Measurements from ENCODE around the gene KCTD19. TPM values are rescaled to one million over a fixed set of nuclear protein-coding genes. Genes with fewer than 3 reads are reported as not detected.

Gene KCTD19
- total RNA-seq, 4 donors from 2014 or later: under 0.01 TPM; not detected in 3

DNA sequence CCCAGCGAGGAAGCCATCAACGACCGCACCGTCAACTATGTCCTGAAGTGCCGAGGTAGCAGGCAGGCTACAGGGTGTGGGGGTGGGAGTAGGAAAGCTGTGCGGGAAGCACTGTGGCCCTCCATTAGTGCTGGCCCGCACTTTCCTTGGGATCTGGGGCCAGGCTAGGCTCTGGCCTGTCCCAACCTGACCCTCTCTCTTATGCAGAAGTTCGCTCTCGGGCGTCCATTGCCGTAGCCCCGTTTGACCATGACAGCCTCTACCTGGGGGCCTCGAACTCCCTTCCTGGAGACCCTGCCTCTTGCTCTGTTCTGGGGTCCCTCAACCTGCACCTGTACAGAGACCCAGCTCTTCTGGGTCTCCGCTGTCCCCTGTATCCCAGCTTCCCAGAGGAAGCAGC lies 38.6 kb downstream of the KCTD19 start:
- TF ChIP-seq, protein P1, sequence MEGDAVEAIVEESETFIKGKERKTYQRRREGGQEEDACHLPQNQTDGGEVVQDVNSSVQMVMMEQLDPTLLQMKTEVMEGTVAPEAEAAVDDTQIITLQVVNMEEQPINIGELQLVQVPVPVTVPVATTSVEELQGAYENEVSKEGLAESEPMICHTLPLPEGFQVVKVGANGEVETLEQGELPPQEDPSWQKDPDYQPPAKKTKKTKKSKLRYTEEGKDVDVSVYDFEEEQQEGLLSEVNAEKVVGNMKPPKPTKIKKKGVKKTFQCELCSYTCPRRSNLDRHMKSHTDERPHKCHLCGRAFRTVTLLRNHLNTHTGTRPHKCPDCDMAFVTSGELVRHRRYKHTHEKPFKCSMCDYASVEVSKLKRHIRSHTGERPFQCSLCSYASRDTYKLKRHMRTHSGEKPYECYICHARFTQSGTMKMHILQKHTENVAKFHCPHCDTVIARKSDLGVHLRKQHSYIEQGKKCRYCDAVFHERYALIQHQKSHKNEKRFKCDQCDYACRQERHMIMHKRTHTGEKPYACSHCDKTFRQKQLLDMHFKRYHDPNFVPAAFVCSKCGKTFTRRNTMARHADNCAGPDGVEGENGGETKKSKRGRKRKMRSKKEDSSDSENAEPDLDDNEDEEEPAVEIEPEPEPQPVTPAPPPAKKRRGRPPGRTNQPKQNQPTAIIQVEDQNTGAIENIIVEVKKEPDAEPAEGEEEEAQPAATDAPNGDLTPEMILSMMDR (IDR thresholded peaks at IDR 0.05; ENCODE audit: low read depth): no peak

DNA sequence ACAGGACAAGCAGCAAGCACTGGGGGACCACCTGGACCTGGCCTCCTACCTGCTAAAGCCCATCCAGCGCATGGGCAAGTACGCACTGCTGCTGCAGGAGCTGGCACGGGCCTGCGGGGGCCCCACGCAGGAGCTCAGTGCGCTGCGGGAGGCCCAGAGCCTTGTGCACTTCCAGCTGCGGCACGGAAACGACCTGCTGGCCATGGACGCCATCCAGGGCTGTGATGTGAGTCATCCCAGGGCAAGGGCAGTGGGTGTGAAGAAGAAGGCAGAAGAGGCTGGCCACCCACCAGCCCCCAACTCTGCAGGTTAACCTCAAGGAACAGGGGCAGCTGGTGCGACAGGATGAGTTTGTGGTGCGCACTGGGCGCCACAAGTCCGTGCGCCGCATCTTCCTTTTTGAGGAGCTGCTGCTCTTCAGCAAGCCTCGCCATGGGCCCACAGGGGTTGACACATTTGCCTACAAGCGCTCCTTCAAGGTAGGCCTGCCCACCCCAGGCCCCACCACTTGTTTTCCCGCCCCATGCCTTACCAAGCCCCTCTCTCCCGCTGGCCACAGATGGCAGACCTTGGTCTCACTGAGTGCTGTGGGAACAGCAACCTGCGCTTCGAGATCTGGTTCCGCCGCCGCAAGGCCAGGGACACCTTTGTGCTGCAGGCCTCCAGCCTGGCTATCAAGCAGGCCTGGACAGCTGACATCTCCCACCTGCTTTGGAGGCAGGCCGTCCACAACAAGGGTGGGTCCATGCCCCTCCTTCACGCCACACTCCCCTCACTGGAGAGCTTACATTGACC lies 39.9 kb downstream of the KCTD19 start:
- TF ChIP-seq, protein P1 (IDR thresholded peaks at IDR 0.05; ENCODE audit: low read depth): no peak

- TF ChIP-seq, protein P1 (IDR thresholded peaks at IDR 0.05; ENCODE audit: low read depth): no peak
Measured at GRCh38 chr16:67284699-67285646, 41.6 kb downstream of the KCTD19 start.

DNA sequence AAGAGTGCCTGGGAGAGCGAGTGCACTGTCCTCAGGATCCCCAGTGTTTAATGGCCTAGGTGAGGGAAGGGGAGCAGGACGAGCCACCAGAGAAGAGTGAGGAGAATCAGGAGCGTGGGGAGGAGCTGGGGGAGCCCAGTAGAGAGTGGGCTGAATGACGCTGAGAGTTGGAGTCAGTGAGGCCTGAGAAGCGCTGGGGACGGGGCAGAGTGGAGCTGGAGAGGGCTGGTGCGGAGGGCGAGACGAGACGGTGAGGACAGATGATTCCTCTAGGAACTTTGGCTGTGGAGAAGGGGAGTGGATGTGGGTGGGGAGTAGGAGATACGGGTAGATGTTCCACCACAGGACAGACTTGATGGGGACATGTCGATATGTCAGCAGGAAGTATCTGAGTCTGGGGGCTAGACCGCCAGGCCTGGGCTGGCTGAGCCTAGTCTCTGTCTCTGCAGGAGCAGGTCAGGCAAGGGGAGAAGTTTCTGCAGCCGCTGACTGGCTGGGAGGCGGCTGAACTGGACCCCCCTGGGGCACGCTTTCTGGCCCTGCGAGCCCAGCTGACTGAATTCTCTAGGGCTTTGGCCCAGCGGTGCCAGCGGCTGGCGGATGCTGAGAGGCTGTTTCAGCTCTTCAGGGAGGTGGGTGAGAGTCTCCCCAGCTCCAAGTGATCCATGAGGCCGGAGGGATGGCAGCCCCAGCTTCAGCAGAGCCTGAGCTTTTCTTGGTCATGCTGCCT lies 42.5 kb downstream of the KCTD19 start:
- TF ChIP-seq, protein P1 (IDR thresholded peaks at IDR 0.05; ENCODE audit: low read depth): no peak

DNA sequence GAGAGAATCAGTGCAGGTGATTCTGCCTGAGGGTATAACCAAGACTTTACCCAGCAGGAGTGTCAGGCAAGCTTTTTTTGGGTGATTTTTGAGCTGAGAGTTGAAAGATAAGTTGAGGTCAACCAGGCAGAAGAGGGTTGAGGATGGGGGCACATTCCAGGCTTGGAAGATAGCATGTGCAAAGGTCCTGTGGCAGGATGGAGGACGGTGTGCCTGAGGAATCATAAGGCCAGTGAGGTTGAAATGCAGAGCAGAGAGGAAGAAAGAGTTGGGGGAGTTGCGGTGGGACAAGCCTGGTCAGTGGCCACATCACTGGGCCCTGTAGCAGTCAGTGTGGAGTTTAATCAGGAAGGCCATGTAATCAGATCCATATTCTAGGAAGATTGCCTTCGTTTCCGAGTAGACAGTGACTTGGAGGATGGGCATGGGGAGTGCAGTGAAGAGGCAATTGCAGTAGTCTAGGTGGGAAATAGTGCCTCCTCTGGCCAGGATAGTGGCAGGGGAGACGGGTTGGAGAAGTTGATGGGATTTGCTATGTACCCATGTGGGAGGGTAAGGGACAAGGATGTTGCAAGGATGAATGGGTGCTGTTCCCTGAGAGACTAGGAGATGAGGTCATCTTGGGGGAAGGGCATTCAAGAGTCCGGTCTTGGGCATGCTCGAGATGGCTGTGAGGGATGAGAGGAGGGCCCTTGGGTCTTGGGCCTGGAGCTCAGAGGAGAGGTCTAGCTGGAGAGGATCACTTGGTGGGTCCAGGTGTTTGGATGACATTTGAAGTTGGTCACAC lies 43.3 kb downstream of the KCTD19 start:
- TF ChIP-seq, protein P1 (IDR thresholded peaks at IDR 0.05; ENCODE audit: low read depth): no peak

DNA sequence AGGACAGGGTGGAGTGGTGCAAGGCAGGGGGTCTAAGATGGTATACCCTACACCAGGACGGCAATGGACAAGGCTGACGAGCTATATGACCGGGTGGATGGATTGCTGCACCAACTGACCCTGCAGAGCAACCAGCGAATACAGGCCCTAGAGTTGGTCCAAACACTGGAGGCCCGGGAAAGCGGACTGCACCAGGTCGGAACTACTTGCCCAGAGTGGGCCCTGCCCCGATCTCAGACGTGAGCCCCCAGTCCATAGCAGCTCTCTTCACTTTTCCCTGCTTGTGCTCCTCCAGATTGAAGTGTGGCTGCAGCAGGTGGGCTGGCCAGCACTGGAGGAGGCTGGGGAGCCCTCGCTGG lies 44.1 kb downstream of the KCTD19 start:
- TF ChIP-seq, protein P1 (IDR thresholded peaks at IDR 0.05; ENCODE audit: low read depth): no peak
